ENCODE data around the gene ITGAL.

DNA sequence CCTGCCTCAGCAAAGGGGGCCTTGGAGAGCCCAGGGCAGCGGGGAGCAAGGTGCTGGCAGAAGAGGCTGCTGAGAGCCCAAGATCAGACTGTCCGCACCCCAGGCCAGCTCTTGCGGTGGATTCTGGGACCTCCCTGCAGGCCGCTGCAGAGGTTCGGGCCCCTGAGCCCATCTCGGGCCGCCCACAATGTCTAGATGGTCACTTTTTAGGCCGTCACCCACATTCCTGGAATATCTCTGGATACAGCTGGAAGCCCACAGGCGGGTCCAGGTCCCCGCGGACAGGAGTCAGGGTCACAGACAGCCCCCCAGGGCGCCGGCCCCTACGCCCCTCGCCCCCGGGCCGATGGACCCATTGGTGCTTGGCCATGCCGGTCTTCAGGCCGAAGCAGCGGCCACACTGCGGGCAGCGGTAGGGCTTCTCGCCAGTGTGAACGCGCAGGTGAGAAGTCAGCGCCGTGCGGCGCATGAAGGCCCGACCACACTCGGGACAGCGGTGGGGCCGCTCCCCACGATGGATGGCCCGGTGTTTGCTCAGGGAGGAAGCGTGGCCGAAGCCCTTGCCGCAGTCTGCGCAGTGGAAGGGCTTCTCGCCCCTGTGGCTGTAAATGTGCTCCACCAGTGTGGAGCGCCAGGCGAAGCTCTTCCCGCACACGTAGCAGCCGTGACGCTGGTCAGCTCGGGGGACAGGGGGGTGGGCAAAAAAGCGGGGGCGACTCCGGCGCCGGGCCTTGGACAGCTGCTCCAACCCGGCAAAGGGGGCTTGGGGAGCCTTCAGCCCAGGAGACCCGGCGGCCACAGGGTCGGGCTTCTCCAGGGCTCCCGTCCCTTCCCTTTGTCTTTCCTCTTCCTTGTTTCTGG lies 60.0 kb downstream of the ITGAL start:
- TF ChIP-seq, protein P1, sequence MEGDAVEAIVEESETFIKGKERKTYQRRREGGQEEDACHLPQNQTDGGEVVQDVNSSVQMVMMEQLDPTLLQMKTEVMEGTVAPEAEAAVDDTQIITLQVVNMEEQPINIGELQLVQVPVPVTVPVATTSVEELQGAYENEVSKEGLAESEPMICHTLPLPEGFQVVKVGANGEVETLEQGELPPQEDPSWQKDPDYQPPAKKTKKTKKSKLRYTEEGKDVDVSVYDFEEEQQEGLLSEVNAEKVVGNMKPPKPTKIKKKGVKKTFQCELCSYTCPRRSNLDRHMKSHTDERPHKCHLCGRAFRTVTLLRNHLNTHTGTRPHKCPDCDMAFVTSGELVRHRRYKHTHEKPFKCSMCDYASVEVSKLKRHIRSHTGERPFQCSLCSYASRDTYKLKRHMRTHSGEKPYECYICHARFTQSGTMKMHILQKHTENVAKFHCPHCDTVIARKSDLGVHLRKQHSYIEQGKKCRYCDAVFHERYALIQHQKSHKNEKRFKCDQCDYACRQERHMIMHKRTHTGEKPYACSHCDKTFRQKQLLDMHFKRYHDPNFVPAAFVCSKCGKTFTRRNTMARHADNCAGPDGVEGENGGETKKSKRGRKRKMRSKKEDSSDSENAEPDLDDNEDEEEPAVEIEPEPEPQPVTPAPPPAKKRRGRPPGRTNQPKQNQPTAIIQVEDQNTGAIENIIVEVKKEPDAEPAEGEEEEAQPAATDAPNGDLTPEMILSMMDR (conservative IDR thresholded peaks at IDR 0.05; ENCODE audit: low read depth, low read length) = no peak
- TF ChIP-seq EZH2 (IDR thresholded peaks at IDR 0.05; ENCODE audit: borderline replicate concordance, low read depth, low read length, poor library complexity, severe bottlenecking) = no peak

All from A673 (cell line).